Endodermal cell (in vitro differentiated cells): ENCODE data around the gene TBC1D20. TPM values are rescaled to one million over a fixed set of nuclear protein-coding genes. Genes with fewer than 3 reads are reported as not detected.

Source experiments
- DNase-seq: peaks from one replicate; pipeline ENCODE4 v3.0.0-alpha.2; 2017
- H3K27ac ChIP-seq: 2 replicates; pipeline ENCODE4 v1.5.1; 2013; ENCODE audit warnings: mild to moderate bottlenecking, low read depth, low read length, moderate library complexity
- H3K27me3 ChIP-seq: 2 replicates; pipeline ENCODE4 v1.6.1; 2013; ENCODE audit warnings: mild to moderate bottlenecking, low read length, moderate library complexity; ENCODE audit not compliant: insufficient read depth, control insufficient read depth, poor library complexity, severe bottlenecking
- H3K36me3 ChIP-seq: 2 replicates; pipeline ENCODE4 v1.7.0; 2013; ENCODE audit warnings: mild to moderate bottlenecking, low read length, moderate library complexity; ENCODE audit not compliant: control insufficient read depth, insufficient read depth
- H3K4me1 ChIP-seq: one replicate; pipeline ENCODE4 v1.7.0; 2013; ENCODE audit warnings: low read length; ENCODE audit not compliant: control insufficient read depth, insufficient read depth
- H3K4me3 ChIP-seq: 2 replicates; pipeline ENCODE4 v1.5.1; 2013; ENCODE audit warnings: mild to moderate bottlenecking, low read length, moderate library complexity
- H3K9ac ChIP-seq: 2 replicates; pipeline ENCODE4 v1.6.1; 2013; ENCODE audit warnings: mild to moderate bottlenecking, low read length, moderate library complexity; ENCODE audit not compliant: poor library complexity, severe bottlenecking; ENCODE audit errors: extremely low read depth
- H3K9me3 ChIP-seq: 2 replicates; pipeline ENCODE4 v1.6.1; 2013; ENCODE audit warnings: mild to moderate bottlenecking, low read length, moderate library complexity; ENCODE audit not compliant: control insufficient read depth
- H3K27ac Mint-ChIP-seq: 2 replicates; pipeline ENCODE4 v1.8.0; 2020; ENCODE audit warnings: mixed read lengths
- H3K27me3 Mint-ChIP-seq: 2 replicates; pipeline ENCODE4 v1.8.0; 2021; ENCODE audit warnings: mild to moderate bottlenecking, mixed read lengths; ENCODE audit not compliant: insufficient read depth
- H3K36me3 Mint-ChIP-seq: 2 replicates; pipeline ENCODE4 v1.8.0; 2020; ENCODE audit warnings: low read depth, mixed read lengths
- H3K4me1 Mint-ChIP-seq: 2 replicates; pipeline ENCODE4 v1.8.0; 2020; ENCODE audit warnings: mixed read lengths
- H3K4me3 Mint-ChIP-seq: 2 replicates; pipeline ENCODE4 v1.8.0; 2020; ENCODE audit warnings: mild to moderate bottlenecking, moderate library complexity, mixed read lengths
- H3K9me3 Mint-ChIP-seq: 2 replicates; pipeline ENCODE4 v1.8.0; 2020; ENCODE audit warnings: mild to moderate bottlenecking, mixed read lengths
- CTCF ChIP-seq: fragments of 200-600 bp; sonication (generic); conservative IDR thresholded peaks from 2 replicates; pipeline ENCODE4 v1.5.0; 2021; ENCODE audit warnings: antibody characterized with exemption, mild to moderate bottlenecking
- WGBS, 2 experiments: methylation state at CpG; one replicate each; pipeline versions ENCODE4 v1.1.5 to v1.1.7; 2013; ENCODE audit warnings: missing lambda C conversion rate in 2 of 2, mixed read lengths in 1 of 2; ENCODE audit not compliant: insufficient coverage in 1 of 2, insufficient read length in 1 of 2; 5-methylcytosine and 5-hydroxymethylcytosine counted together
- total RNA-seq, 2 donors: library from RNA; stranded (reverse); fragmentation: NEBNext Ultra II Directional in 1 of 2; extraction: Animal tissue kit (Norgen Biotek cat#: 25700) in 1 of 2; gene quantifications; 2 replicates in 1 of 2; 3 replicates in 1 of 2; pipeline ENCODE4 v1.2.1, GENCODE V29; 2021

Gene TBC1D20
- total RNA-seq, 2 donors from 2014 or later = 24.9 to 28.0 TPM

- peak overlapping the region; percentile 70 for H3K27ac ChIP-seq
- H3K27me3 ChIP-seq = peaks cover 16% of the 10 kb centered on the region
- H3K4me1 Mint-ChIP-seq = peaks cover 24% of the 10 kb centered on the region
- no peak for TF ChIP-seq CTCF
- H3K4me3 ChIP-seq = peak overlapping the region; percentile 92
- H3K27ac Mint-ChIP-seq = peak overlapping the region; percentile 82
- peak; percentile 83 for DNase-seq
- no peaks in the 10 kb centered on the region for H3K36me3 ChIP-seq
- H3K4me3 Mint-ChIP-seq = peak overlapping the region; percentile 72
- H3K9me3 Mint-ChIP-seq = peaks cover 5% of the 10 kb centered on the region
- WGBS, 2 experiments = 14 to 20% methylated on average over 42 to 59 of the region's 60 CpGs
- H3K9ac ChIP-seq = peak overlapping the region; percentile 75
- H3K9me3 ChIP-seq = no peaks in the 10 kb centered on the region
- H3K4me1 ChIP-seq = peaks cover 4% of the 10 kb centered on the region
- peaks cover 22% of the 10 kb centered on the region for H3K27me3 Mint-ChIP-seq
- H3K36me3 Mint-ChIP-seq = peaks cover 5% of the 10 kb centered on the region
Observed at GRCh38 chr20:461254-462198, 807 bp downstream of the TBC1D20 start.

GRCh38 chr20:460707-461106 is 1.6 kb downstream of the TBC1D20 start:
- no peak for TF ChIP-seq CTCF
- WGBS, 2 experiments = 100% methylated on average over 1 to 2 of the region's 2 CpGs
- Mint-ChIP-seq H3K36me3 (peaks cover 5% of the 10 kb centered on the region), H3K4me1 (peaks cover 24% of the 10 kb centered on the region), H3K4me3 (peak overlapping the region; percentile 72), H3K27ac (no peak overlapping the region), H3K9me3 (no peaks in the 10 kb centered on the region), H3K27me3 (peaks cover 22% of the 10 kb centered on the region)
- Histone ChIP-seq H3K4me1 (peaks cover 4% of the 10 kb centered on the region), H3K4me3 (peak overlapping the region; percentile 92), H3K27me3 (peaks cover 16% of the 10 kb centered on the region), H3K36me3 (no peaks in the 10 kb centered on the region), H3K9me3 (no peaks in the 10 kb centered on the region), H3K9ac (no peak overlapping the region), H3K27ac (no peak overlapping the region)
- DNase-seq = no peak

- no peak for DNase-seq
- peaks cover 21% of the 10 kb centered on the region for H3K27me3 Mint-ChIP-seq
- H3K4me3 Mint-ChIP-seq = peak overlapping the region; percentile 72
- Histone ChIP-seq H3K27ac (no peak overlapping the region), H3K9ac (no peak overlapping the region), H3K36me3 (peaks cover under 1% of the 10 kb centered on the region), H3K4me1 (peaks cover 4% of the 10 kb centered on the region), H3K9me3 (no peaks in the 10 kb centered on the region), H3K4me3 (peak overlapping the region; percentile 92), H3K27me3 (peaks cover 16% of the 10 kb centered on the region)
- WGBS, 2 experiments = 56% methylated on average over 2 of the region's 3 CpGs; no CpG with 5 or more reads in 1 of the 2 experiments
- H3K9me3 Mint-ChIP-seq = no peaks in the 10 kb centered on the region
- no peak for TF ChIP-seq CTCF
- peaks cover 5% of the 10 kb centered on the region for H3K36me3 Mint-ChIP-seq
- peaks cover 24% of the 10 kb centered on the region for H3K4me1 Mint-ChIP-seq
- no peak overlapping the region for H3K27ac Mint-ChIP-seq
Observed at GRCh38 chr20:460180-460579, 2.2 kb downstream of the TBC1D20 start.
